SK-N-SH treated with all-trans-retinoic acid at 6 μM for 48 hours (cell line): ENCODE data around the gene CCM2L.

Experiments used
- ATAC-seq: fragments of 200-7000 bp; cut with Tn5 transposase; 3 replicates; pipeline ENCODE4 v1.9.1; 2020; ENCODE audit warnings: mild to moderate bottlenecking, moderate library complexity
- ARNTL ChIP-seq: fragments of 450-650 bp; formaldehyde crosslinking; IDR thresholded peaks from 2 replicates; pipeline ENCODE4 v1.5.0; 2020; ENCODE audit warnings: low read depth, mild to moderate bottlenecking, moderate library complexity, borderline replicate concordance
- BACH2 ChIP-seq: fragments of 250-450 bp; sonication (Bioruptor Pico); IDR thresholded peaks from 2 replicates; pipeline ENCODE4 v1.9.0; 2021; ENCODE audit warnings: mild to moderate bottlenecking, borderline replicate concordance
- CSRNP3 ChIP-seq: fragments of 250-450 bp; sonication (Bioruptor Pico); IDR thresholded peaks from 2 replicates; pipeline ENCODE4 v1.5.1; 2021; ENCODE audit warnings: mild to moderate bottlenecking, moderate library complexity
- GLIS3 ChIP-seq: fragments of 250-450 bp; sonication (Bioruptor Pico); IDR thresholded peaks from 2 replicates; pipeline ENCODE4 v1.5.0; 2020; ENCODE audit warnings: mild to moderate bottlenecking, moderate library complexity
- OSR1 ChIP-seq: fragments of 250-450 bp; sonication (Bioruptor Pico); IDR thresholded peaks from 2 replicates; pipeline ENCODE4 v1.8.0; 2022; ENCODE audit warnings: moderate library complexity, mild to moderate bottlenecking, inconsistent platforms
- PATZ1 ChIP-seq: fragments of 250-450 bp; sonication (Bioruptor Pico); IDR thresholded peaks from 2 replicates; pipeline ENCODE4 v1.8.0; 2020; ENCODE audit warnings: mild to moderate bottlenecking, moderate library complexity, borderline replicate concordance
- POU6F1 ChIP-seq: fragments of 250-450 bp; sonication (Bioruptor Pico); IDR thresholded peaks from 2 replicates; pipeline ENCODE4 v1.8.0; 2021; ENCODE audit warnings: low read depth, mild to moderate bottlenecking, moderate library complexity, borderline replicate concordance
- PPARA ChIP-seq: fragments of 250-450 bp; sonication (Bioruptor Pico); IDR thresholded peaks from 2 replicates; pipeline ENCODE4 v1.5.0; 2020; ENCODE audit warnings: mild to moderate bottlenecking, borderline replicate concordance
- RARB ChIP-seq: fragments of 250-450 bp; sonication (Bioruptor Pico); IDR thresholded peaks from 2 replicates; pipeline ENCODE4 v1.8.0; 2021; ENCODE audit warnings: mild to moderate bottlenecking, moderate library complexity
- SNAI2 ChIP-seq: fragments of 250-450 bp; sonication (Bioruptor Pico); IDR thresholded peaks from 2 replicates; pipeline ENCODE4 v1.5.0; 2020; ENCODE audit warnings: mild to moderate bottlenecking, moderate library complexity
- TCF4 ChIP-seq: fragments of 250-450 bp; sonication (Bioruptor Pico); IDR thresholded peaks from 2 replicates; pipeline ENCODE4 v1.8.0; 2021; ENCODE audit warnings: mild to moderate bottlenecking, moderate library complexity, borderline replicate concordance
- TOX ChIP-seq: fragments of 250-450 bp; sonication (Bioruptor Pico); IDR thresholded peaks from 2 replicates; pipeline ENCODE4 v1.8.0; 2021; ENCODE audit warnings: mild to moderate bottlenecking, moderate library complexity, borderline replicate concordance
- ZC3H10 ChIP-seq: fragments of 250-450 bp; sonication (Bioruptor Pico); IDR thresholded peaks from 2 replicates; pipeline ENCODE4 v1.5.1; 2021; ENCODE audit warnings: mild to moderate bottlenecking, moderate library complexity
- ZFP3 ChIP-seq: fragments of 250-450 bp; sonication (Bioruptor Pico); IDR thresholded peaks from 2 replicates; pipeline ENCODE4 v1.5.0; 2020; ENCODE audit warnings: mild to moderate bottlenecking, moderate library complexity
- ZFP30 ChIP-seq: fragments of 450-650 bp; formaldehyde crosslinking; IDR thresholded peaks from 2 replicates; pipeline ENCODE4 v1.5.0; 2022; ENCODE audit warnings: mild to moderate bottlenecking, moderate library complexity
- TF ChIP-seq, protein P1 (sequence below): fragments of 250-450 bp; sonication (Bioruptor Pico); IDR thresholded peaks from 2 replicates; pipeline ENCODE4 v1.5.0; 2020; ENCODE audit warnings: mild to moderate bottlenecking, moderate library complexity

The CCM2L gene

DNA sequence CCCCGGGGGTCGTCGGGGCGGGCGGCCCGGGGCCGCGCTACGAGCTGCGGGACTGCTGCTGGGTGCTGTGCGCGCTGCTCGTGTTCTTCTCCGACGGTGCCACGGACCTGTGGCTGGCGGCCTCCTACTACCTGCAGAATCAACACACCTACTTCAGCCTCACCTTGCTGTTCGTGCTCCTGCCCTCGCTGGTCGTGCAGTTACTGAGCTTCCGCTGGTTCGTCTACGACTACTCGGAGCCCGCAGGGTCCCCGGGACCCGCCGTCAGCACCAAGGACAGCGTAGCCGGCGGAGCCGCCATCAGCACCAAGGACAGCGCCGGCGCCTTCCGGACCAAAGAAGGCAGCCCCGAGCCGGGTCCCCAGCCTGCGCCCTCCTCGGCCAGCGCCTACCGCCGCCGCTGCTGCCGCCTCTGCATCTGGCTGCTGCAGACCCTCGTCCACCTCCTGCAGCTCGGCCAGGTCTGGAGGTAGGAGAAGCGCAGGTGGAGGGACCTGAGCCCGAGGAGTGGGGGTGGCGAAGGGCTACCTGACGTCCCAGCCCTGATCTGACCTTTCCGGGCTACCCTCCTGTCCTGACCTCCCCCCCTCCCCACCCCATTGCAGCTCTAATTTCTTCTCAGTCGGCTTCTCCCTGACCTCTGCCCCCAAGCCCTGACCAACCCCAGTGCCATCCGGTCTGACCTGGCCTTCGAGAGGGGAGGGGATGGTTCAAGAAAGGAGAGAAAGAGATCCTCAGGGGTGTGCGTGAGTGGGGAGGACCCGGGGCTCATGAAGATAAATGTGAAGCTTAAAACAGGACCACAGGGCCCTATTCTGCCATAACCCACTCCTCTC lies 41.7 kb upstream of the CCM2L start (continued):
- no peak for TF ChIP-seq CSRNP3 (CRISPR knock-in tag)
- peak; percentile 52; the same call in 1 of the 2 replicates for TF ChIP-seq ZFP30 (CRISPR knock-in tag)
- TF ChIP-seq GLIS3, result peak; percentile 96
- TF ChIP-seq TCF4 (CRISPR knock-in tag), result no peak
- peak; percentile 63; the same call in 1 of the 2 replicates for TF ChIP-seq RARB
- peak; percentile 93 for TF ChIP-seq ZFP3 (CRISPR knock-in tag)
- 0 out of 2 replicates have a peak, but pooled peaks have one; percentile 39 for TF ChIP-seq BACH2
- TF ChIP-seq ZC3H10 (CRISPR knock-in tag), result peak; percentile 86; the same call in 1 of the 2 replicates
- TF ChIP-seq PATZ1 (CRISPR knock-in tag), result peak; percentile 50; the same call in 1 of the 2 replicates

DNA sequence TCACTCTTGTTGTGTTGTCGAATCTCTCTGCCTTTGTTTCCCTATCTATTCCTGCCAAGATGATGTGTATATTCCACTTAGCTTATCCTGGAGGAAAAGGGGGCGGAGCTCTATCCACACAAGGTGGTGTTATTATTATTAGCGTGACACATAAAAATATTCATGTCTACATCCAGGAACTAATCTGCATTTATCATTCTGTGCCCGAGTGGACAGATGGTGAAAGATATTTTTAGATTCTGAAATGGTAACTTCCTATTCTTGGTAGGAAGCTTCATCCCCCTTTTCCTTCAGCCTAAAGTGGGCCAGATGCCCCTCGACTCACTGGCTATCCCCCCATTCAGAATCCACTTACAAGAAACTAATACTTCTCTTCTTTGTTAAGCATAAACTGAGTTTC lies 40.2 kb upstream of the CCM2L start:
- no peak for ATAC-seq

More for the DNA sequence above, 40.2 kb upstream of the CCM2L start:
- TF ChIP-seq ZC3H10 (CRISPR knock-in tag) (no peak), PPARA (CRISPR knock-in tag) (no peak), RARB (no peak), CSRNP3 (CRISPR knock-in tag) (no peak), SNAI2 (CRISPR knock-in tag) (no peak), GLIS3 (no peak), POU6F1 (no peak), ARNTL (CRISPR knock-in tag) (no peak), TOX (no peak), OSR1 (CRISPR knock-in tag) (no peak), BACH2 (no peak)
- TF ChIP-seq, protein P1, sequence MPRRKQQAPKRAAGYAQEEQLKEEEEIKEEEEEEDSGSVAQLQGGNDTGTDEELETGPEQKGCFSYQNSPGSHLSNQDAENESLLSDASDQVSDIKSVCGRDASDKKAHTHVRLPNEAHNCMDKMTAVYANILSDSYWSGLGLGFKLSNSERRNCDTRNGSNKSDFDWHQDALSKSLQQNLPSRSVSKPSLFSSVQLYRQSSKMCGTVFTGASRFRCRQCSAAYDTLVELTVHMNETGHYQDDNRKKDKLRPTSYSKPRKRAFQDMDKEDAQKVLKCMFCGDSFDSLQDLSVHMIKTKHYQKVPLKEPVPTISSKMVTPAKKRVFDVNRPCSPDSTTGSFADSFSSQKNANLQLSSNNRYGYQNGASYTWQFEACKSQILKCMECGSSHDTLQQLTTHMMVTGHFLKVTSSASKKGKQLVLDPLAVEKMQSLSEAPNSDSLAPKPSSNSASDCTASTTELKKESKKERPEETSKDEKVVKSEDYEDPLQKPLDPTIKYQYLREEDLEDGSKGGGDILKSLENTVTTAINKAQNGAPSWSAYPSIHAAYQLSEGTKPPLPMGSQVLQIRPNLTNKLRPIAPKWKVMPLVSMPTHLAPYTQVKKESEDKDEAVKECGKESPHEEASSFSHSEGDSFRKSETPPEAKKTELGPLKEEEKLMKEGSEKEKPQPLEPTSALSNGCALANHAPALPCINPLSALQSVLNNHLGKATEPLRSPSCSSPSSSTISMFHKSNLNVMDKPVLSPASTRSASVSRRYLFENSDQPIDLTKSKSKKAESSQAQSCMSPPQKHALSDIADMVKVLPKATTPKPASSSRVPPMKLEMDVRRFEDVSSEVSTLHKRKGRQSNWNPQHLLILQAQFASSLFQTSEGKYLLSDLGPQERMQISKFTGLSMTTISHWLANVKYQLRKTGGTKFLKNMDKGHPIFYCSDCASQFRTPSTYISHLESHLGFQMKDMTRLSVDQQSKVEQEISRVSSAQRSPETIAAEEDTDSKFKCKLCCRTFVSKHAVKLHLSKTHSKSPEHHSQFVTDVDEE (CRISPR knock-in tag), result no peak
